Measurements from ENCODE around the gene ZNF502.

GRCh38 chr3:44687898-44688297 is 24.6 kb upstream of the ZNF502 start:
- TF ChIP-seq CTCF (tag by site-specific recombination; IDR thresholded peaks at IDR 0.05) = no peak
- TF ChIP-seq SP2 (tag by site-specific recombination; IDR thresholded peaks at IDR 0.05) = no peak
- TF ChIP-seq YY1 (tag by site-specific recombination; IDR thresholded peaks at IDR 0.05) = no peak
- TF ChIP-seq ZNF747 (tag by site-specific recombination; IDR thresholded peaks at IDR 0.05) = no peak
- no peak for TF ChIP-seq ZNF76 (tag by site-specific recombination; IDR thresholded peaks at IDR 0.05; ENCODE audit: borderline replicate concordance, low read depth)
- no peak for TF ChIP-seq ELK4 (IDR thresholded peaks at IDR 0.05; ENCODE audit: borderline replicate concordance, low read depth, low read length)
- TF ChIP-seq REPIN1 (tag by site-specific recombination; IDR thresholded peaks at IDR 0.05; ENCODE audit: low read depth) = no peak
- no peak for TF ChIP-seq ZNF792 (tag by site-specific recombination; IDR thresholded peaks at IDR 0.05)
- no peak for TF ChIP-seq ZNF670 (tag by site-specific recombination; IDR thresholded peaks at IDR 0.05; ENCODE audit: low read depth)
- no peak for TF ChIP-seq KLF9 (tag by site-specific recombination; IDR thresholded peaks at IDR 0.05; ENCODE audit: low read depth)
- TF ChIP-seq ZNF549 (tag by site-specific recombination; IDR thresholded peaks at IDR 0.05) = no peak
- no peak for TF ChIP-seq PATZ1 (tag by site-specific recombination; IDR thresholded peaks at IDR 0.05)
